ENCODE results near the gene PIP5K1B. TPM values are rescaled to one million over a fixed set of nuclear protein-coding genes. Genes with fewer than 3 reads are reported as not detected.

PIP5K1B gene
- total RNA-seq, 2 donors from 2014 or later: 3.9 to 7.1 TPM

DNA sequence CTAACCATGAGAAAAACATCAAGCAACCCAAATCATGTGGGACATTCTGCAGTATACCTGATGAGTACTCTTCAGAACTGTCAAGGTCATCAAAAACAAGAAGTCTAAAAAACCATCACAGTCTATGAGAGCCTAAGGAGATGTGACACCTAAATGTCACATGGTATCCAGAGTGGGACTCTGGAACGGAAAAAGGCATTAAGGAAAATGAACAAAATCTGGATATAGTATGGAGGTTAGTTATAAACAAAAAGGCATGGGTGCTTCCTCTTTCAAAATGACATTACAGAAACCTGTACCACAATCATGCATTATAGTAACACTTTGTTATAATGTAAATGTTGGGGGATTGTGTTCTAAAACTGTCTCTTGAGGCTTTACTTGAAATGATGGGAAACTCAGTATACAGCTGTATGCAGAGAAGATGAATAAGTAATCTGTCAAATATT lies 261.5 kb downstream of the PIP5K1B start:
- no peaks in the 10 kb centered on the region for H3K36me3 ChIP-seq
- H3K27ac ChIP-seq: no peak overlapping the region
- TF ChIP-seq, protein P1, sequence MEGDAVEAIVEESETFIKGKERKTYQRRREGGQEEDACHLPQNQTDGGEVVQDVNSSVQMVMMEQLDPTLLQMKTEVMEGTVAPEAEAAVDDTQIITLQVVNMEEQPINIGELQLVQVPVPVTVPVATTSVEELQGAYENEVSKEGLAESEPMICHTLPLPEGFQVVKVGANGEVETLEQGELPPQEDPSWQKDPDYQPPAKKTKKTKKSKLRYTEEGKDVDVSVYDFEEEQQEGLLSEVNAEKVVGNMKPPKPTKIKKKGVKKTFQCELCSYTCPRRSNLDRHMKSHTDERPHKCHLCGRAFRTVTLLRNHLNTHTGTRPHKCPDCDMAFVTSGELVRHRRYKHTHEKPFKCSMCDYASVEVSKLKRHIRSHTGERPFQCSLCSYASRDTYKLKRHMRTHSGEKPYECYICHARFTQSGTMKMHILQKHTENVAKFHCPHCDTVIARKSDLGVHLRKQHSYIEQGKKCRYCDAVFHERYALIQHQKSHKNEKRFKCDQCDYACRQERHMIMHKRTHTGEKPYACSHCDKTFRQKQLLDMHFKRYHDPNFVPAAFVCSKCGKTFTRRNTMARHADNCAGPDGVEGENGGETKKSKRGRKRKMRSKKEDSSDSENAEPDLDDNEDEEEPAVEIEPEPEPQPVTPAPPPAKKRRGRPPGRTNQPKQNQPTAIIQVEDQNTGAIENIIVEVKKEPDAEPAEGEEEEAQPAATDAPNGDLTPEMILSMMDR (IDR thresholded peaks at IDR 0.05): no peak
- no peak for DNase-seq (ENCODE audit: low spot score)
- no peaks in the 10 kb centered on the region for H3K27me3 ChIP-seq (replicated peaks; ENCODE audit: insufficient read depth)
- no peak for ATAC-seq (ENCODE audit: insufficient number of reproducible peaks, low FRiP score, low read depth)
- no peaks in the 10 kb centered on the region for H3K4me1 ChIP-seq (ENCODE audit: control insufficient read depth in 1 of 2, low read depth in 2 of 2)
- no peaks in the 10 kb centered on the region for H3K9me3 ChIP-seq
- no peak overlapping the region for H3K4me3 ChIP-seq

DNA sequence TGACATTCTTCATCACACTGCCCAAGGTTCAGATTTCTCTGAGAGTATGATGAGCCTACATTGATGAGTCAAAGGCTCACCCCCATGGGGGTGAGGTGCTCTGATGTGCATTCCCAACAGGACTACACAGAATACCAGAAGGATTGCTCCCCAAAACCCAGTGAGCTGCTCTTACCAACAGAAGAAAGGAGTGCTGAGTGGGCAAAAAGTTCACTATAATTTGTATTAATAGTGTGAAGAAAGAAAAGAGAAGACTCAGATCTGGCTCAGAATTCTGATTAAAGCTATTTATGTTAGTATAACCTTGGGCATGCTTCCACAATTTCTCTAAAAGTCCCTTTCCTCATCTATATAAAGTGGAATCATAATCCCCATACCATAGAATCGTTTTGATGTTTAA lies 262.8 kb downstream of the PIP5K1B start:
- ATAC-seq (ENCODE audit: insufficient number of reproducible peaks, low FRiP score, low read depth): no peak
- no peaks in the 10 kb centered on the region for H3K27me3 ChIP-seq (replicated peaks; ENCODE audit: insufficient read depth)
- TF ChIP-seq, protein P1 (IDR thresholded peaks at IDR 0.05): no peak

DNA sequence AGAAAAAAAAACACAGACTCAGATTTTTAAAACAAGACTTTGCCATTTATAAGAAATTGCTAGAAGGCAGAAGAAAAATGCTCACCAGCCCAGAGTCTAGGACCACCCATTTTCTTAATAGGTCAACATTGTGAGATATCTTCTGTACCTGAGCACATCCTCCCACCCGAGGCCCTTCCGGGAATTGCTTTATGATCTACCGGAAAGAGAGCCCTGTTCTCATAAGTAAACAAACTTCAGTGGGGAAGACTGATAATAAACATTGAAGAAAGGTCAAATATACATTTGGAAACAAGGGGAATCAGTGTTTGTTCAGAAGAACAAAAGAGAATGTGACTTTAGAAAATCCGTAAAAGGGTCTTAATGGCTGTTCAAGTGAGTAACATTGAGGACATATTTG lies 264.5 kb downstream of the PIP5K1B start:
- no peaks in the 10 kb centered on the region for H3K27me3 ChIP-seq (replicated peaks; ENCODE audit: insufficient read depth)
- H3K27ac ChIP-seq: no peak overlapping the region
- H3K36me3 ChIP-seq: no peaks in the 10 kb centered on the region
- no peaks in the 10 kb centered on the region for H3K9me3 ChIP-seq
- no peak for ATAC-seq (ENCODE audit: insufficient number of reproducible peaks, low FRiP score, low read depth)
- no peak for DNase-seq (ENCODE audit: low spot score)
- TF ChIP-seq, protein P1 (IDR thresholded peaks at IDR 0.05): no peak
- no peak overlapping the region for H3K4me3 ChIP-seq
- no peaks in the 10 kb centered on the region for H3K4me1 ChIP-seq (ENCODE audit: control insufficient read depth in 1 of 2, low read depth in 2 of 2)

More for the DNA sequence above, 262.8 kb downstream of the PIP5K1B start:
- H3K9me3 ChIP-seq: no peaks in the 10 kb centered on the region
- DNase-seq (ENCODE audit: low spot score): no peak
- no peaks in the 10 kb centered on the region for H3K36me3 ChIP-seq
- no peaks in the 10 kb centered on the region for H3K4me1 ChIP-seq (ENCODE audit: control insufficient read depth in 1 of 2, low read depth in 2 of 2)
- no peak overlapping the region for H3K27ac ChIP-seq
- H3K4me3 ChIP-seq: no peak overlapping the region

DNA sequence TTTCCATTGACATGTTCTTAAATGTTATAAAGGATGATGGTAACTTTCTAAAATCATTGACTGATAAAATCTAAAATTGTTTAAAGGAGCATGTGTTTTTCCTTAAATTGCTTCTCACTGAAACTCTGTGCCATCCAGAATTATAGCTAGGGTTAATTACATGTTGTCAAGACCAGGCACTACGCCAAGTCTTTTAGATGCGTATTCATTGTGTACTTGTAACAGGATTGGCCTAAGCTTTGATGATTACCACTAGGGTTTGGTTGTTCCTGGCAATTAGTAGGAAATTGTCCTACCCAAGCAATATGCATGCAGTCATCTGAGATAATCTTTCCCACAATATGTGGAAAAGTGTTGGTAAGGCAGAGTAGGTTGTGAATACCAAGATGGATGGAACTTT lies 265.1 kb downstream of the PIP5K1B start:
- H3K4me1 ChIP-seq (ENCODE audit: control insufficient read depth in 1 of 2, low read depth in 2 of 2): no peaks in the 10 kb centered on the region
- no peaks in the 10 kb centered on the region for H3K36me3 ChIP-seq
- ATAC-seq (ENCODE audit: insufficient number of reproducible peaks, low FRiP score, low read depth): no peak
- no peak overlapping the region for H3K4me3 ChIP-seq
- H3K9me3 ChIP-seq: no peaks in the 10 kb centered on the region
- no peaks in the 10 kb centered on the region for H3K27me3 ChIP-seq (replicated peaks; ENCODE audit: insufficient read depth)
- no peak for DNase-seq (ENCODE audit: low spot score)
- TF ChIP-seq, protein P1 (IDR thresholded peaks at IDR 0.05): no peak
- H3K27ac ChIP-seq: no peak overlapping the region

DNA sequence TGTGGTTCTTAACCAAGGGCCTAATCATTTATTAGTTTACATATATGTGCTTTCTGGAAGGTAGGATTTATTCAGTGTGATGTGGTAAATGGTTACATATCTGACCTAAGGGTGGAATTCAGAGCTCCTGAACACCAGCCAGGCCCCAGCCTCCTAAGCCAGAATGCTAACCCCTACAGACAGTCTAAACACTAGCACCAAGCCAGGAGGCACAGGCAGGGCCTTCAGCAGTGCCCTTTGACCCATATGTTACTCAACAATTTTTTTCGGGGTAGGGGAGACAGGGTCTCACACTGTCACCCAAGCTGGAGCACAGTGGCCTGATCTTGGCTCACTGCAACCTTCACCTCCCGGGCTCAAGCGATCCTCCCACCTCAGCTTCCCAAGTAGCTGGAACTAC lies 268.6 kb downstream of the PIP5K1B start:
- no peak for DNase-seq (ENCODE audit: low spot score)
- H3K4me3 ChIP-seq: peak overlapping the region; percentile 53
- ATAC-seq (ENCODE audit: insufficient number of reproducible peaks, low FRiP score, low read depth): no peak

More for the DNA sequence above, 268.6 kb downstream of the PIP5K1B start:
- Histone ChIP-seq H3K27ac (no peak overlapping the region), H3K9me3 (no peaks in the 10 kb centered on the region), H3K36me3 (no peaks in the 10 kb centered on the region), H3K27me3 (replicated peaks; ENCODE audit: insufficient read depth) (no peaks in the 10 kb centered on the region), H3K4me1 (ENCODE audit: control insufficient read depth in 1 of 2, low read depth in 2 of 2) (no peaks in the 10 kb centered on the region)
- TF ChIP-seq, protein P1 (IDR thresholded peaks at IDR 0.05): no peak
